HFF-Myc (cell line): ENCODE measurements around the gene RASSF5.
"Not testable (repeated sequence)": the region's sequence is repeated elsewhere in the genome, so short reads cannot be mapped to it uniquely, and the experiment has no call there.

ENCODE experiments used
- DNase-seq: peaks from one replicate; pipeline ENCODE4 v3.0.0-alpha.2; 2011; ENCODE audit warnings: low read depth; ENCODE audit errors: extremely low read depth
- H3K4me3 ChIP-seq: replicated peaks from 2 replicates; pipeline ENCODE4 v1.5.1; 2011; ENCODE audit warnings: low read depth, mild to moderate bottlenecking, control low read depth, low read length
- TF ChIP-seq, protein P1 (sequence below): IDR thresholded peaks from 2 replicates; pipeline ENCODE4 v1.5.1; 2012; ENCODE audit warnings: mild to moderate bottlenecking, low read depth, low read length, control low read depth; ENCODE audit errors: missing control alignments

The RASSF5 gene

DNA sequence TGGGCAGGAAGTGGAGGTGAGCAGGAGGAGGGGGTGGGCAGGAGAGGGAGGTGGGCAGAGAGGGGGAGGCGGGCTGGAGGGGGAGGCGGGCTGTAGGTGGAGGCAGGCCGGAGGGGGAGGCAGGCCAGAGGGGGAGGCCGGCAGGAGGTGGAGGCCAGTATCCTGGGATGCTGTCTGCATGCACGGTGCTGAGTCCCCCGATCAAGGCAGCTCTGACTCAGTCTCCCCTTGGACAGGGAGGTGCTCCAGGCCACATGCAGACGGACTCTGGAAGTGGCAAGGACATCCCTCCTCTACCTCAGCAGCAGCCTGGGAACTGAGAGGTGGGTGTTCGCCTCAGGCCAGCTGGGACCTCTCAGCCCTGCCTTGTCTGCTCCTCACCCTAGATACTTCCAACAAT is 27.1 kb upstream of the RASSF5 start:
- no peak for DNase-seq
- TF ChIP-seq, protein P1, sequence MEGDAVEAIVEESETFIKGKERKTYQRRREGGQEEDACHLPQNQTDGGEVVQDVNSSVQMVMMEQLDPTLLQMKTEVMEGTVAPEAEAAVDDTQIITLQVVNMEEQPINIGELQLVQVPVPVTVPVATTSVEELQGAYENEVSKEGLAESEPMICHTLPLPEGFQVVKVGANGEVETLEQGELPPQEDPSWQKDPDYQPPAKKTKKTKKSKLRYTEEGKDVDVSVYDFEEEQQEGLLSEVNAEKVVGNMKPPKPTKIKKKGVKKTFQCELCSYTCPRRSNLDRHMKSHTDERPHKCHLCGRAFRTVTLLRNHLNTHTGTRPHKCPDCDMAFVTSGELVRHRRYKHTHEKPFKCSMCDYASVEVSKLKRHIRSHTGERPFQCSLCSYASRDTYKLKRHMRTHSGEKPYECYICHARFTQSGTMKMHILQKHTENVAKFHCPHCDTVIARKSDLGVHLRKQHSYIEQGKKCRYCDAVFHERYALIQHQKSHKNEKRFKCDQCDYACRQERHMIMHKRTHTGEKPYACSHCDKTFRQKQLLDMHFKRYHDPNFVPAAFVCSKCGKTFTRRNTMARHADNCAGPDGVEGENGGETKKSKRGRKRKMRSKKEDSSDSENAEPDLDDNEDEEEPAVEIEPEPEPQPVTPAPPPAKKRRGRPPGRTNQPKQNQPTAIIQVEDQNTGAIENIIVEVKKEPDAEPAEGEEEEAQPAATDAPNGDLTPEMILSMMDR: no peak

DNA sequence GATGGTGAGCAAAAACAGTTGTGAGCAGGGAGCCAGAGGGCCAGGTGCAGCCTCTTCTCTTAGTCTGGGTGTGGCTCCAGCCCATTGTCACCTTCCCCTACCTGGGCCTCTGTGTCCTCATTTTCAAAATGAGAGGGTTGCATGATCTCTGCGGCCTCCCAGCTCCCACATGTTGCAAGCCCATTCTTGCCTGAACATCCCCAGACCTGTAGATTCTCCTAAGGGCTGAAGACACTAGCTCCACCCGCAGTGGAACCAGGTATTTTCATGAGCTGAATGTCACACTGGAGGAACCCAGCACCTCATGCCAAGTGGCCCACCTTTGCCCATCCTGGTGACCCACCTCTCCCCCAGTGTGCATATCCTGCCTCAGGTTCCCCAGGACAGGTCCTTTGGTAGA is 24.7 kb upstream of the RASSF5 start:
- TF ChIP-seq, protein P1: no peak
- DNase-seq: no peak

More for the DNA sequence above, 27.1 kb upstream of the RASSF5 start:
- H3K4me3 ChIP-seq: no peak overlapping the region

DNA sequence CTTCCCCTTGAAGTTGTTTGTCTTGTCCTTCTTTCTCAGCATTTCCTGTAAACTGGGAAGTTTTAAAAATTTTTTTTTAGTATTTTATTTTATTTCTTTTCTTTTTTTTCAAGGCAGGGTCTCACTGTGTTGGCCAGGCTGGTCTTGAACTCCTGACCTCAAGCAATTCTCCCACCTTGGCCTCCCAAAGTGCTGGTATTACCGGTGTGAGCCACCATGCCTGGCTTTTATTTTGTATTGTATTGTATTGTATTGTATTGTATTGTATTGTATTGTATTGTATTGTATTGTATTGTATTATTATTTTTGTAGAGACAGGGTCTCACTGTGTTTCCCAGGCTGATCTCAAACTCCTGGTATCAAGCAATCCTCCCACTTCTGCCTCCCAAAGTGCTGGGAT is 23.5 kb upstream of the RASSF5 start:
- not testable (repeated sequence) for H3K4me3 ChIP-seq, DNase-seq

More for the DNA sequence above, 24.7 kb upstream of the RASSF5 start:
- no peak overlapping the region for H3K4me3 ChIP-seq

DNA sequence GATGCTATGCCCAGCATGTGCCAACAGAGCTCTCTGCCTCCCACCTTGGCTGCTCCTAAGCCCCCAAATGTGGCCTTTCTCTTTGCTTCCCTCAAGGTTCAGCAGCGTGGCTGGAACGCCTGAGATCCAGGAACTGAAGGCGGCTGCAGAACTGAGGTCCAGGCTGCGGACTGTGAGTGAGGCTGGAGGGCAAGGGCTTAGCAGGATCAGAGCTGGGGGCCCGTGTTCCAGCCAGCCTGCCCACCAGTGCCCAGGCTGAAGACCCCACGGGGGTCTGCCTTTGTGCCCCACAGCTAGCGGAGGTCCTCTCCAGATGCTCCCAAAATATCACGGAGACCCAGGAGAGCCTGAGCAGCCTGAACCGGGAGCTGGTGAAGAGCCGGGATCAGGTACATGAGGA is 22.4 kb upstream of the RASSF5 start:
- DNase-seq: no peak
- H3K4me3 ChIP-seq: no peak overlapping the region
- TF ChIP-seq, protein P1: no peak

DNA sequence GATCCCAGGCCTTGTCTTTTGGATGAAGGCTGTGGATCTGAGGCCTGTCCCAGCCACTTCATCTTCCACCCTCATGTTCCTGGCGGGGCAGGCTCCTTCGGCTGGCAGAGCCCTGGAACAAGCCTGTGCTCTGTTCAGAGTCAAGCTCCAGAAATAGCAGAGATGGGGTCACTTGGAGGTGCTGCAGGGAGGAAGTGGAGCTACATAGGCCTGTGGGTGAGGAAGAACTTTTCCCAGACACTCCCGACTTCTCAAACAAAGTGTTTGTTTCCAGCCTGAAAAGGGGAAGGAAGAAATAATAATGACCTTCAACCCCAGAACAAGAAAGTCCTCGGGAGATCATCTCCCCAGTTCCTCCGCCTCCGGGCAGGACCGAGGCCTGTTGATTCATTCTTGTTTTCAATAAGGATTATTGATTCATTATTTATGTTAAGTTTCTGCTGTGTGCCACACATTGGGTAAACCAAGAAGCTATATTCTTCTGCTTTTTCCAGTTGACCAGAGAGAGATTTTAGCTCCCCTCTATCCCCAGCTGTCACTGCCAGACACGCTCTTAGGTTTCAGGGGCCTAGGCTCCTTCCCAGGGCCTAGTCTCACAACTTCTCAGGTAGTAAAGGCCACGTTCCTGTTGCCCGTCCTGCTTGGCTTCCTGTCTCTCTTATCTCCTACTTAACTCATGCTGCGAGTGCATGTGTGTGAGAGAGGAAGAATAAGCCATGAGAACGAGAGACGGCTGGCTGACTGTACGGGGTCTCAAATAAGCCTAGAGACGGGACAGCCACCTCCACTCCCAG is 20.1 kb upstream of the RASSF5 start:
- DNase-seq: no peak
- TF ChIP-seq, protein P1: no peak

DNA sequence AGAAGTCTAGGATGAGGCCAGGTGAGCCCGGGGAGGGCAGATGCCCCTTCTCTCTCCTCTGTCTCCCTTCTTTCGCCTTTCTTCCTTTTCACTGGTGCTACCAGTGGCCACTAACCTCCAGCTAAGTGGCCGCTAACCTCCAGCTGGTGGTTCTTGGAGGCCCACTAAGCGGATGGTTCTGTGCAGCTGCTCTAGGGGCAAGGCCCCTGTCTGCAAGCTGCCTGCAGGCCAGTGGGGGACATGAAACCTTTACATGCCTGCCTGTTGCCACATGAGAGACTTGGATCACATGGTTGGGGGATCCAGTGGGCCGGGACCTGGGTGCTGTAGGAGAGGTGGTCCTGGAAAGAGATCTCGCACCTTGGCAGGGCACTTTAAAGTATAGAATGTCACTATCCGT is 19.4 kb upstream of the RASSF5 start:
- DNase-seq: no peak
- no peak overlapping the region for H3K4me3 ChIP-seq
- TF ChIP-seq, protein P1: no peak

More for the DNA sequence above, 20.1 kb upstream of the RASSF5 start:
- H3K4me3 ChIP-seq: no peak overlapping the region

DNA sequence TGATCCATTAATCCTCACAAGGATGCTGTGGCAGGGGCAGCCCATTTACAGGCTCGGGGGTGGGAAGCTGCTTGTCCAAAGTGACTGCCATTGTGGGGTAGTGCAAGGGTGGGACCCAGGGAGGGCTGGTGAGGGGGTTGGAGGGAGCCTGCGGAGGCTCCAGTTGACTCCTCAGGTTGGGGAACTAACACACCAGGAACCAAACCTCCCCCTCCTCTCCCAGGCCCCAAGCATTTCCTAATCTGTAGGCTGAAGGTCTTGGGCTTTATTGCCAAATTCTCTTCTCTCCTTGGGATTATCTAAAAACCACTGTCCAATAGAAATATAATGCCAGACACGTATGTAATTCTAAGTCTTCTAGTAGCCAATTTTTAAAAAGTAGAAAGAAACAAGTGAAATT is 18.9 kb upstream of the RASSF5 start:
- TF ChIP-seq, protein P1: no peak
- no peak overlapping the region for H3K4me3 ChIP-seq
- DNase-seq: no peak
